HepG2 (cell line): Measurements from ENCODE around the gene ADI1. TPM values are rescaled to one million over a fixed set of nuclear protein-coding genes. Genes with fewer than 3 reads are reported as not detected.

ENCODE experiments used
- BRCA1 ChIP-seq: sonication (generic); formaldehyde crosslinking; IDR thresholded peaks from 2 replicates; pipeline ENCODE4 v1.4.0; 2020; ENCODE audit warnings: missing genetic modification reagents
- GABPB1 ChIP-seq: IDR thresholded peaks from 2 replicates; pipeline ENCODE4 v1.6.1; 2016; ENCODE audit warnings: mild to moderate bottlenecking, missing genetic modification reagents, moderate library complexity, missing compliant biosample characterization
- HDAC2 ChIP-seq: sonication (generic); formaldehyde crosslinking; IDR thresholded peaks from 2 replicates; pipeline ENCODE4 v1.4.0; 2020; ENCODE audit warnings: missing genetic modification reagents
- HES4 ChIP-seq: sonication (generic); formaldehyde crosslinking; IDR thresholded peaks from 2 replicates; pipeline ENCODE4 v1.9.0; 2021; ENCODE audit warnings: mild to moderate bottlenecking, missing genetic modification reagents, borderline replicate concordance
- IKZF4 ChIP-seq: sonication (generic); formaldehyde crosslinking; IDR thresholded peaks from 2 replicates; pipeline ENCODE4 v1.5.1; 2020; ENCODE audit warnings: borderline replicate concordance, mild to moderate bottlenecking, low read depth, missing genetic modification reagents; ENCODE audit errors: not compliant biosample characterization
- MZF1 ChIP-seq: sonication (generic); formaldehyde crosslinking; IDR thresholded peaks from 2 replicates; pipeline ENCODE4 v1.8.1; 2023; ENCODE audit warnings: mild to moderate bottlenecking, missing genetic modification reagents, borderline replicate concordance
- NCOA5 ChIP-seq: sonication (generic); formaldehyde crosslinking; IDR thresholded peaks from 2 replicates; pipeline ENCODE4 v1.4.0; 2020; ENCODE audit warnings: missing genetic modification reagents
- NR2F2 ChIP-seq: IDR thresholded peaks from 2 replicates; pipeline ENCODE4 v1.6.1; 2012; ENCODE audit warnings: low read depth, inconsistent platforms, borderline replicate concordance
- PHB2 ChIP-seq: fragments of 450-650 bp; IDR thresholded peaks from 2 replicates; pipeline ENCODE4 v1.6.1; 2018; ENCODE audit not compliant: partially characterized antibody
- RFX3 ChIP-seq: IDR thresholded peaks from 2 replicates; pipeline ENCODE4 v1.6.1; 2016; ENCODE audit warnings: missing biosample characterization, missing genetic modification reagents
- RNF219 ChIP-seq: sonication (generic); formaldehyde crosslinking; IDR thresholded peaks from 2 replicates; pipeline ENCODE4 v1.5.0; 2020; ENCODE audit warnings: mild to moderate bottlenecking, missing genetic modification reagents
- XRCC5 ChIP-seq: fragments of 200-400 bp; formaldehyde crosslinking; optimal IDR thresholded peaks from 2 replicates; pipeline ENCODE3; 2017; ENCODE audit warnings: mild to moderate bottlenecking, low read length
- ZFY ChIP-seq: sonication (generic); formaldehyde crosslinking; IDR thresholded peaks from 2 replicates; pipeline ENCODE4 v1.4.0; 2020; ENCODE audit warnings: missing genetic modification reagents
- ZNF101 ChIP-seq: sonication (generic); formaldehyde crosslinking; IDR thresholded peaks from 2 replicates; pipeline ENCODE4 v1.4.0; 2020; ENCODE audit warnings: mild to moderate bottlenecking, low read depth, missing genetic modification reagents, borderline replicate concordance
- ZNF34 ChIP-seq: sonication (generic); formaldehyde crosslinking; IDR thresholded peaks from 2 replicates; pipeline ENCODE4 v1.4.0; 2020; ENCODE audit warnings: mild to moderate bottlenecking, missing genetic modification reagents, borderline replicate concordance
- ZNF350 ChIP-seq: sonication (generic); formaldehyde crosslinking; IDR thresholded peaks from 2 replicates; pipeline ENCODE4 v1.4.0; 2020; ENCODE audit warnings: mild to moderate bottlenecking, low read depth, missing genetic modification reagents, borderline replicate concordance
- ZNF383 ChIP-seq: sonication (generic); formaldehyde crosslinking; IDR thresholded peaks from 2 replicates; pipeline ENCODE4 v1.4.0; 2020; ENCODE audit warnings: missing genetic modification reagents, mild to moderate bottlenecking, borderline replicate concordance
- ZNF607 ChIP-seq: sonication (generic); formaldehyde crosslinking; IDR thresholded peaks from 2 replicates; pipeline ENCODE4 v1.5.1; 2020; ENCODE audit warnings: missing genetic modification reagents, mild to moderate bottlenecking, borderline replicate concordance
- ZNF7 ChIP-seq: IDR thresholded peaks from 2 replicates; pipeline ENCODE4 v1.6.1; 2016; ENCODE audit warnings: missing biosample characterization, missing genetic modification reagents
- polyA plus RNA-seq, 8 experiments: library from polyadenylated mRNA; depleted of rRNA in 3 of 8; stranded (reverse) in 7 of 8; unstranded in 1 of 8; fragments of >200 nt; fragmentation: Illumina TruSeq in 4 of 8; extraction: Trizol in 4 of 8; gene quantifications; 2 replicates each; pipeline versions ENCODE4 v1.2.1 to v1.2.3, GENCODE V29; 2011 to 2016; ENCODE audit warnings: low read depth in 4 of 8, missing spikeins in 1 of 8, mixed read lengths in 1 of 8; ENCODE audit not compliant: insufficient read depth in 1 of 8
- total RNA-seq, 5 experiments: library from RNA; depleted of rRNA; stranded (reverse); fragments of >200 nt; fragmentation: Illumina TruSeq; extraction: Trizol; gene quantifications; 2 replicates each; pipeline ENCODE4 v1.2.3, GENCODE V29; 2016; ENCODE audit warnings: low read depth in 1 of 5
- TF ChIP-seq, protein P1 (sequence below): conservative IDR thresholded peaks from 2 replicates; pipeline ENCODE4 v1.6.1; 2018; ENCODE audit warnings: missing genetic modification reagents
- TF ChIP-seq, protein P2 (sequence below): sonication (generic); formaldehyde crosslinking; IDR thresholded peaks from 2 replicates; pipeline ENCODE4 v1.5.0; 2020; ENCODE audit warnings: mild to moderate bottlenecking, missing genetic modification reagents
- TF ChIP-seq, protein P3 (sequence below): sonication (generic); formaldehyde crosslinking; IDR thresholded peaks from 2 replicates; pipeline ENCODE4 v1.5.0; 2020; ENCODE audit warnings: mild to moderate bottlenecking, missing genetic modification reagents

ADI1 gene
- total and polyA plus RNA-seq, 2 of the 13 experiments (the other 11 are each of a cell fraction or from before 2014, with no cell fraction given), result 28.7 to 123 TPM

DNA sequence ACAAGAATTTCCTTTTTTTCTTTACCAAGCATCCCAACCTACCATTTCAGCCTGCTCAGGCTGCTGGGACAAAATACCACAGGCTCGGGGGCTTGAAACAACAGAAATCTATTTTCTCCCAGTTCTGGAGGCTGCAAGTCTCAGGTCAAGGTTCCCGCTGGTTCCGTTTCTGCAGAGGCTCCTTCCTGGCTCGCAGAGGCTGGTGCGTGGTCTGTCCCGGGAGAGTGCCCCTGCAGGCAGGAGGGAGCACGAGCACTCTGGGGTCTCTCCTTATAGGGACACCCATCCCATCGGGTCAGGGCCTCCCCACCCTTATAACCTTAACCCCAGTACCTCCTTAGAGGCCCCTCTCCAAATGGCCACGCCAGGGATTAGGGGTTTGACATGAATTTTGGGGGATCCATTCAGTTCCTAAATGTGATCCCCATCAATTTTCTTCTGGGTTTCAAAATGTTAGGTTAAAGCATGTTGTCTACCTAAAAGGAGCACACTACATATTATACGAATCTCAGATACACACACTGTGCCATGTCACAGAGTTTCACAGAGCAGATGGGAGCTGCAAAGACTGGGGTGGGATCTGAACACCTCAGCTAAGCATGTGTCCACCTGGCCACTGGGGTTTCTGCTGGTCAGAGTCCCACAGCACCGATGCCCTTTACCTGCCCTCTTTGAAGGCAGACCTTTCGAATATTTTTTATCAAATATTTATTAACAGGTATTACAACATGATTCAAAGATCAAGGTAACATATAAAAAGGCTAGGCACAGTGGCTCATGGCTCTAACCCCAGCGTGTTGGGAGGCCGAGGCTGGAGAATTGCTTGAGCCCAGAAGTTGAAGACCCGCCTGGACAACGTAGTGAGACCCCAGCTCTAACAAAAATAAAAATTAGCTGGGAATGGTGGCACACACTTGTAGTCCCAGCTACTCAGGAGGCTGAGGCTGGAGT lies 17.6 kb upstream of the ADI1 start (continued):
- TF ChIP-seq ZNF7, result no peak
- no peak for TF ChIP-seq NR2F2
- TF ChIP-seq GABPB1 (CRISPR knock-in tag), result peak; percentile 73
- TF ChIP-seq BRCA1 (CRISPR knock-in tag), result peak; percentile 85; the same call in 1 of the 2 replicates
- no peak for TF ChIP-seq RFX3 (CRISPR knock-in tag)
- peak; percentile 89 for TF ChIP-seq XRCC5
- peak; percentile 72; the same call in 1 of the 2 replicates for TF ChIP-seq ZNF350 (CRISPR knock-in tag)
- TF ChIP-seq, protein P1, sequence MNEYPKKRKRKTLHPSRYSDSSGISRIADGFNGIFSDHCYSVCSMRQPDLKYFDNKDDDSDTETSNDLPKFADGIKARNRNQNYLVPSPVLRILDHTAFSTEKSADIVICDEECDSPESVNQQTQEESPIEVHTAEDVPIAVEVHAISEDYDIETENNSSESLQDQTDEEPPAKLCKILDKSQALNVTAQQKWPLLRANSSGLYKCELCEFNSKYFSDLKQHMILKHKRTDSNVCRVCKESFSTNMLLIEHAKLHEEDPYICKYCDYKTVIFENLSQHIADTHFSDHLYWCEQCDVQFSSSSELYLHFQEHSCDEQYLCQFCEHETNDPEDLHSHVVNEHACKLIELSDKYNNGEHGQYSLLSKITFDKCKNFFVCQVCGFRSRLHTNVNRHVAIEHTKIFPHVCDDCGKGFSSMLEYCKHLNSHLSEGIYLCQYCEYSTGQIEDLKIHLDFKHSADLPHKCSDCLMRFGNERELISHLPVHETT (CRISPR knock-in tag), result no peak; the same call in 1 of the 2 replicates
- TF ChIP-seq, protein P2, sequence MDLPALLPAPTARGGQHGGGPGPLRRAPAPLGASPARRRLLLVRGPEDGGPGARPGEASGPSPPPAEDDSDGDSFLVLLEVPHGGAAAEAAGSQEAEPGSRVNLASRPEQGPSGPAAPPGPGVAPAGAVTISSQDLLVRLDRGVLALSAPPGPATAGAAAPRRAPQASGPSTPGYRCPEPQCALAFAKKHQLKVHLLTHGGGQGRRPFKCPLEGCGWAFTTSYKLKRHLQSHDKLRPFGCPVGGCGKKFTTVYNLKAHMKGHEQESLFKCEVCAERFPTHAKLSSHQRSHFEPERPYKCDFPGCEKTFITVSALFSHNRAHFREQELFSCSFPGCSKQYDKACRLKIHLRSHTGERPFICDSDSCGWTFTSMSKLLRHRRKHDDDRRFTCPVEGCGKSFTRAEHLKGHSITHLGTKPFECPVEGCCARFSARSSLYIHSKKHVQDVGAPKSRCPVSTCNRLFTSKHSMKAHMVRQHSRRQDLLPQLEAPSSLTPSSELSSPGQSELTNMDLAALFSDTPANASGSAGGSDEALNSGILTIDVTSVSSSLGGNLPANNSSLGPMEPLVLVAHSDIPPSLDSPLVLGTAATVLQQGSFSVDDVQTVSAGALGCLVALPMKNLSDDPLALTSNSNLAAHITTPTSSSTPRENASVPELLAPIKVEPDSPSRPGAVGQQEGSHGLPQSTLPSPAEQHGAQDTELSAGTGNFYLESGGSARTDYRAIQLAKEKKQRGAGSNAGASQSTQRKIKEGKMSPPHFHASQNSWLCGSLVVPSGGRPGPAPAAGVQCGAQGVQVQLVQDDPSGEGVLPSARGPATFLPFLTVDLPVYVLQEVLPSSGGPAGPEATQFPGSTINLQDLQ (CRISPR knock-in tag), result no peak
- no peak for TF ChIP-seq ZNF383 (CRISPR knock-in tag)
- TF ChIP-seq HES4 (CRISPR knock-in tag), result no peak
- TF ChIP-seq HDAC2, result peak; percentile 52; the same call in 1 of the 2 replicates
- TF ChIP-seq, protein P3, sequence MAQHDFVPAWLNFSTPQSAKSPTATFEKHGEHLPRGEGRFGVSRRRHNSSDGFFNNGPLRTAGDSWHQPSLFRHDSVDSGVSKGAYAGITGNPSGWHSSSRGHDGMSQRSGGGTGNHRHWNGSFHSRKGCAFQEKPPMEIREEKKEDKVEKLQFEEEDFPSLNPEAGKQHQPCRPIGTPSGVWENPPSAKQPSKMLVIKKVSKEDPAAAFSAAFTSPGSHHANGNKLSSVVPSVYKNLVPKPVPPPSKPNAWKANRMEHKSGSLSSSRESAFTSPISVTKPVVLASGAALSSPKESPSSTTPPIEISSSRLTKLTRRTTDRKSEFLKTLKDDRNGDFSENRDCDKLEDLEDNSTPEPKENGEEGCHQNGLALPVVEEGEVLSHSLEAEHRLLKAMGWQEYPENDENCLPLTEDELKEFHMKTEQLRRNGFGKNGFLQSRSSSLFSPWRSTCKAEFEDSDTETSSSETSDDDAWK, result no peak
- TF ChIP-seq RNF219, result no peak
- 0 out of 2 replicates have a peak, but pooled peaks have one; percentile 28 for TF ChIP-seq NCOA5 (CRISPR knock-in tag)
- peak; percentile 41; the same call in 1 of the 2 replicates for TF ChIP-seq ZNF607
- TF ChIP-seq ZNF34 (CRISPR knock-in tag), result no peak
- no peak for TF ChIP-seq IKZF4
- TF ChIP-seq ZFY (CRISPR knock-in tag), result no peak
- no peak for TF ChIP-seq PHB2
- no peak for TF ChIP-seq MZF1 (CRISPR knock-in tag)
- no peak for TF ChIP-seq ZNF101 (CRISPR knock-in tag)
